Measurements from ENCODE around the gene CNFN. TPM values are rescaled to one million over a fixed set of nuclear protein-coding genes. Genes with fewer than 3 reads are reported as not detected.
A peak's percentile ranks its signal among the peaks of the same experiment; 100 is the strongest.

Gene CNFN
- total and polyA plus RNA-seq, 2 donors: 0.85 to 32.7 TPM

DNA sequence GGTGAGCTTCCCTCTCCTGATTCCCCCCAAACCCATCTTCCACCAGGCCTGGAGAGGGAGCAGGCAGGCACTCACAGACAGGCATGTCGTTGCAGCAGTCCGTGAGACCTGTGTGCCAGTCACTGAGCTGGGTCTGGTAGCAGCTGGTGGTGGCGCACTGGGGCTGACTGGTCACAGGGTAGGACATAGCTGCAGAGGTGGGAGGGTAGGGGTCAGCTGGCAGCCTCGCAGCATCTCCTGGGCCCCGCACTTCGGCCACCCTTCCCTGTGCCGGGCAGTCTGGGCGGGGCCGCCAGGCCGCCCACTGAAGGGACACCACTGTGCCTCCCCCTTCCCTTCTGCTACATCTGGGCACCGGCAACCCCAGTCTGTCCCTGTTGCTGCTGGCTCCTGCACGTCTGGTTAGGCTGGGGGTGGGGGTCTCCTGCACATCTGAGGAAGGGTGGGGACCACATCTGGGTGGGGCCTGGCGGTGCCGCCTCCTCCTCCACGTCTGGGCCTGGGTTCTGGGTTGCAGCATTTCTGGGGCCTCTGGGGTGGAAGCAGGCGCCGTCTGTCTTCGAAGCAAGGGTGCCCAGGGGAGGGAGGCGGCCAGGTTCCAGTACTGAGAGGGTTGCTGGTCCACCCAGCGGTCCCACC, 1.1 kb downstream of the CNFN start:
- peaks cover 21 to 67% of the 10 kb centered on the region in 2 donors for H3K27me3 ChIP-seq (ENCODE audit: control insufficient read depth in 2 of 2, insufficient read depth in 1 of 2, low read length in 1 of 2)
- H3K36me3 ChIP-seq (ENCODE audit: control insufficient read depth in 2 of 2, insufficient read depth in 2 of 2, low read length in 1 of 2): no peaks in the 10 kb centered on the region
- no peak for DNase-seq (ENCODE audit: low read depth in 6 of 9, low spot score in 9 of 9)
- H3K9me3 ChIP-seq (ENCODE audit: control insufficient read depth in 2 of 2, insufficient read depth in 1 of 2, low read length in 1 of 2): peaks cover 0 to 2% of the 10 kb centered on the region in 2 donors
- H3K4me1 ChIP-seq (ENCODE audit: control insufficient read depth in 2 of 2, insufficient read depth in 2 of 2, low read length in 2 of 2): peaks cover 2 to 6% of the 10 kb centered on the region in 2 donors
- no peak overlapping the region for H3K27ac ChIP-seq (ENCODE audit: low read depth in 1 of 2, low read length in 1 of 2)
- 89% methylated on average over 20 of the region's 20 CpGs for WGBS
- no peak overlapping the region for H3K4me3 ChIP-seq (ENCODE audit: low read length in 2 of 2)

DNA sequence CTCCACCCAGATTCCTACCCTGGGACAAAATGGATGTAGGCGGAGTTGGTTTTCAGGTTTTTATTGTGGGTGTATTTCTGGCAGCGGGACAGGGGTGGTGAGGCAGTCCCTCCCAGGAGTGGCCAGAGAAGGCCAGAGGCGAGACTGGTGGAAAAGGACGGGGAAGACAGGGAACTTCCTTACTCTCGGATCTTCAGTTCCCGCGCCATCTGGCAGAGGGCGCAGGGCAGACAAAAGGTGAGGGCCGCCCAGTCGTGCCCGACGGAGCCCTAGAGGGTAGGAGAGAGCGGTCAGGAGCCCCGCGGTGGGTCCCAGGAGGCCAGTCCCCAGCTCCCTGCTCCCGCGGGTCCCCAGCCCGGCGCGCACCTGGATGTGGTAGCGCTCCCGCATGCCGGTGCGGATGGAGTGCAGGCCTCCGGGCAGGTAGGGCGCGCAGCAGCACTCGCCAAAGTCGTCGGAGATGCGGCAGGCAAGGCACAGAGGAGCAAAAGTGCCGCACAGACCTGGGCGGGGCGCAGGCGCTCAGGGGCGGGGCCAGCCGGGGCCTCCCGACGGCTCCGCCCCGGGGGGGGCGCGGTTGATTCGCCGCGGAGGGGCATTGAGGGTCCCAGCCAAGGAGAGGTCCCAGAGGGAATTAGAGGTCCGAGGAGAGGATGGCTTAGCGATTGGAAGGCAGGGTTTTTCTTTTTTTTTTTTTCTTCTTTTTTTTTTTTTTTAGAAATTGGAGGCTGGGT, 3.0 kb downstream of the CNFN start:
- H3K27ac ChIP-seq (ENCODE audit: low read depth in 1 of 2, low read length in 1 of 2): no peak overlapping the region
- peaks cover 2 to 6% of the 10 kb centered on the region in 2 donors for H3K4me1 ChIP-seq (ENCODE audit: control insufficient read depth in 2 of 2, insufficient read depth in 2 of 2, low read length in 2 of 2)
- WGBS: 4% methylated on average over 48 of the region's 48 CpGs
- H3K27me3 ChIP-seq (ENCODE audit: control insufficient read depth in 2 of 2, insufficient read depth in 1 of 2, low read length in 1 of 2): peaks cover 21 to 59% of the 10 kb centered on the region in 2 donors
- peak in 6 of 9 donors; percentile 37 to 75 (median 49) for DNase-seq (ENCODE audit: low read depth in 6 of 9, low spot score in 9 of 9)
- H3K9me3 ChIP-seq (ENCODE audit: control insufficient read depth in 2 of 2, insufficient read depth in 1 of 2, low read length in 1 of 2): peaks cover 0 to 2% of the 10 kb centered on the region in 2 donors
- H3K36me3 ChIP-seq (ENCODE audit: control insufficient read depth in 2 of 2, insufficient read depth in 2 of 2, low read length in 1 of 2): no peaks in the 10 kb centered on the region
- H3K4me3 ChIP-seq (ENCODE audit: low read length in 2 of 2): peak overlapping the region; percentile 39 to 40

DNA sequence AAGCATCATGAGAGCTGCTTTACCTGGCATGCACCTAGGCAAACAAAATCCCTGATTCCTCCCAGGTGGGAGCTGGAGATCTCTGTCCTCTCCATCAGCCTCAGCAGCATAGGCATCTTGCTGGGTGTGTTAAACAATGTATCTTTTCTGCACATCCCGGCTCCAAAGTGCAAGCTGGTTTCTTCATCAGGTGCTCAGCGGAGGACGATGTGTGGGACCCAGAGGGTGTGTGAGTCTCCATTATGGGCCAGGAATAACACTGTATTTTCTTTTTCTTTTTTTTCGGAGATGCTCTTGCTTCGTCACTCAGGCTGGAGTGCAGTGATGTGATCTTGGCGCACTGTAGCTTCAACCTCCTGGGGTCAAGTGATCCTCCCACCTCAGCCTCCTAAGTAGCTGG, 9.9 kb downstream of the CNFN start:
- no peak overlapping the region for H3K4me3 ChIP-seq (ENCODE audit: low read length in 2 of 2)
- WGBS: 87% methylated on average over 6 of the region's 6 CpGs
- no peaks in the 10 kb centered on the region for H3K4me1 ChIP-seq (ENCODE audit: control insufficient read depth in 2 of 2, insufficient read depth in 2 of 2, low read length in 2 of 2)
- H3K27ac ChIP-seq (ENCODE audit: low read depth in 1 of 2, low read length in 1 of 2): no peak overlapping the region
- no peaks in the 10 kb centered on the region for H3K9me3 ChIP-seq (ENCODE audit: control insufficient read depth in 2 of 2, insufficient read depth in 1 of 2, low read length in 1 of 2)
- peaks cover 0 to 7% of the 10 kb centered on the region in 2 donors for H3K27me3 ChIP-seq (ENCODE audit: control insufficient read depth in 2 of 2, insufficient read depth in 1 of 2, low read length in 1 of 2)
- no peak for DNase-seq (ENCODE audit: low read depth in 6 of 9, low spot score in 9 of 9)
- H3K36me3 ChIP-seq (ENCODE audit: control insufficient read depth in 2 of 2, insufficient read depth in 2 of 2, low read length in 1 of 2): peaks cover 0 to 10% of the 10 kb centered on the region in 2 donors

DNA sequence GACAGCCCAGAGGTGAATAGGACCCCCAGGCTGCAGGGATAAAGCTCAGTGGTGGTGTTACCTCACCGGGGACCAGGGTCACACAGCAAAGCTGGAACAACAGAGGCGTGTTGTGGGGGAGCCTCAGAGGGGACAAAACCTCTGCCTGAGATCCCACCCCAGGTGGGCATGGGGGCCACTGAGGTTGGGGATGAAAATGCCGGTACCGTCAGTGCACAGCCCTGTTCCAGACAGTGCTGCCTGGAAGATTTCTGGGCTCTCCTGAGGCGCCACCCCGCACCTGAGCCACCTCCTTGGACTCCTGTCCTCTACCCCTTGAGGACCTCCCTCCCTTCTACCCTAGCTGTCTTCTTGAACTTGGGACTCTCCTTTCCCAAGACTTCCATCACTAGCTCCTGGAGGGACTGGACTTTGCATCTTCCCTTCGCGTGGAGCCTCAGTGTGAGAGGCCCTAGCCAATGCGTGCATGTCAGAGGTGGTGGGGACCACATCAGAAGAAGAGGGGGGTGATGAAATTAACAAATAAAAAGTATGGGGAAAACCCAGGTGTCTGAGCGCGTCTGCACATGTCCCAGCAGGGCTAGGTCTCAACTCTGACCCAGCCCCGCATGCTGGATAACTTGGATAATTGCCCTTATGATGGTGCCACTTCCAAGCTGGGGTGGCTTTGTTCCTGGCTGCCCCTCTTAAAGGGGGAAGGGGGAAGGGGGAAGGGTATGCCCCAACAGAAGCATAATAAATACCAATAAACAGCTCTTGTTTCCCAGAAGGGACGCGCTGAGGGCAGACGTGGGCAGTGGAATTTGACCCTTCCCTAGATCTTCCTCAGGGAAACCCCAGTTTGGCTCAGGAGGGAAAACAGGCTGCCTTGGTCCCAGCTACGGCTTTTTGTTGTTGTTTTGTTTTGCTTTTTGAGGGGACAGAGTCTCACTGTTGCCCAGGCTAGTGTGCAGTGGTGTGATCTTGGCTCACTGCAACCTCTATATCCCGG, 11.6 kb downstream of the CNFN start:
- 88% methylated on average over 17 of the region's 17 CpGs for WGBS
- H3K9me3 ChIP-seq (ENCODE audit: control insufficient read depth in 2 of 2, insufficient read depth in 1 of 2, low read length in 1 of 2): no peaks in the 10 kb centered on the region
- no peaks in the 10 kb centered on the region for H3K4me1 ChIP-seq (ENCODE audit: control insufficient read depth in 2 of 2, insufficient read depth in 2 of 2, low read length in 2 of 2)
- peaks cover 0 to 13% of the 10 kb centered on the region in 2 donors for H3K36me3 ChIP-seq (ENCODE audit: control insufficient read depth in 2 of 2, insufficient read depth in 2 of 2, low read length in 1 of 2)
- no peak overlapping the region for H3K4me3 ChIP-seq (ENCODE audit: low read length in 2 of 2)
- no peak overlapping the region for H3K27ac ChIP-seq (ENCODE audit: low read depth in 1 of 2, low read length in 1 of 2)
- no peak for DNase-seq (ENCODE audit: low read depth in 6 of 9, low spot score in 9 of 9)
- H3K27me3 ChIP-seq (ENCODE audit: control insufficient read depth in 2 of 2, insufficient read depth in 1 of 2, low read length in 1 of 2): peaks cover 0 to 7% of the 10 kb centered on the region in 2 donors

DNA sequence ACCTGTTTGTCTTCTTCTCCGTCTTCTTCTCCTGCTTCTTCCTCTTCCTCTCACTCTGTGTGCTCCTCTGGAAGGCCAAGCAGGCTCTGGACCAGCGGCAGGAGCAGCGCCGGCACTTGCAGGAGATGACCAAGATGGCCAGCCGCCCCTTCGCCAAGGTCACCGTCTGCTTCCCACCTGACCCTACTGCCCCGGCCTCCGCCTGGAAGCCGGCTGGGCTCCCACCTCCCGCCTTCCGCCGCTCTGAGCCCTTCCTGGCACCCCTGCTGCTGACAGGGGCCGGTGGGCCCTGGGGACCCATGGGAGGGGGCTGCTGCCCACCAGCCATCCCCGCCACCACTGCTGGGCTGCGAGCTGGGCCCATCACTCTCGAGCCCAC, 13.9 kb downstream of the CNFN start:
- no peak for DNase-seq (ENCODE audit: low read depth in 6 of 9, low spot score in 9 of 9)
- H3K36me3 ChIP-seq (ENCODE audit: control insufficient read depth in 2 of 2, insufficient read depth in 2 of 2, low read length in 1 of 2): peaks cover 0 to 13% of the 10 kb centered on the region in 2 donors
- H3K4me1 ChIP-seq (ENCODE audit: control insufficient read depth in 2 of 2, insufficient read depth in 2 of 2, low read length in 2 of 2): no peaks in the 10 kb centered on the region
- H3K27me3 ChIP-seq (ENCODE audit: control insufficient read depth in 2 of 2, insufficient read depth in 1 of 2, low read length in 1 of 2): peaks cover 0 to 2% of the 10 kb centered on the region in 2 donors
- H3K9me3 ChIP-seq (ENCODE audit: control insufficient read depth in 2 of 2, insufficient read depth in 1 of 2, low read length in 1 of 2): no peaks in the 10 kb centered on the region
- no peak overlapping the region for H3K4me3 ChIP-seq (ENCODE audit: low read length in 2 of 2)
- WGBS: 97% methylated on average over 17 of the region's 17 CpGs
- H3K27ac ChIP-seq (ENCODE audit: low read depth in 1 of 2, low read length in 1 of 2): no peak overlapping the region

DNA sequence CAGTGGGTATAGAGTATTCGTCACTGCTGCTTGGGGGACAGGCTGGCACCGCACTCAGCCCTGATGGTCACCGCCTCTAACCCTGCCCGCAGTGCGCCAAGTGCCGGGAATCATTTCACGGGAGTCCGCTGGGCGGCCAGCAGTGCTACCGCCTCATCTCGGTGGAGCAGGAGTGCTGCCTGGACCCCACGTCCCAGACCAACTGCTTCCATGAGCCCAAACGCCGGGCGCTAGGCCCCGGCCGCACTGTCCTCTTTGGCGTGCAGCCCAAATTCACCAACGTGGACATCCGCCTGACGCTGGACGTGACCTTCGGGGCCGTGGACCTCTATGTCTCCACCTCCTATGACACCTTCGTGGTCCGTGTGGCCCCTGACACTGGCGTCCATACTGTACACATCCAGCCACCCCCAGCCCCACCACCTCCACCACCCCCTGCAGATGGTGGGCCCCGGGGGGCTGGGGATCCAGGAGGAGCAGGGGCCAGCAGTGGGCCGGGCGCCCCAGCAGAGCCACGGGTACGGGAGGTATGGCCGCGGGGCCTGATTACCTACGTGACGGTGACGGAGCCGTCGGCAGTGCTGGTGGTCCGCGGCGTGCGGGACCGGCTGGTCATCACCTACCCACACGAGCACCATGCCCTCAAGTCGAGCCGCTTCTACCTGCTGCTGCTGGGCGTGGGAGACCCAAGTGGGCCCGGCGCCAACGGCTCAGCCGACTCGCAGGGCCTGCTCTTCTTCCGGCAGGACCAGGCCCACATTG, 14.5 kb downstream of the CNFN start:
- no peak overlapping the region for H3K4me3 ChIP-seq (ENCODE audit: low read length in 2 of 2)
- peaks cover 0 to 2% of the 10 kb centered on the region in 2 donors for H3K27me3 ChIP-seq (ENCODE audit: control insufficient read depth in 2 of 2, insufficient read depth in 1 of 2, low read length in 1 of 2)
- no peak overlapping the region for H3K27ac ChIP-seq (ENCODE audit: low read depth in 1 of 2, low read length in 1 of 2)
- DNase-seq (ENCODE audit: low read depth in 6 of 9, low spot score in 9 of 9): no peak
- H3K36me3 ChIP-seq (ENCODE audit: control insufficient read depth in 2 of 2, insufficient read depth in 2 of 2, low read length in 1 of 2): peaks cover 0 to 13% of the 10 kb centered on the region in 2 donors
- H3K4me1 ChIP-seq (ENCODE audit: control insufficient read depth in 2 of 2, insufficient read depth in 2 of 2, low read length in 2 of 2): no peaks in the 10 kb centered on the region
- H3K9me3 ChIP-seq (ENCODE audit: control insufficient read depth in 2 of 2, insufficient read depth in 1 of 2, low read length in 1 of 2): no peaks in the 10 kb centered on the region
- 98% methylated on average over 54 of the region's 54 CpGs for WGBS

DNA sequence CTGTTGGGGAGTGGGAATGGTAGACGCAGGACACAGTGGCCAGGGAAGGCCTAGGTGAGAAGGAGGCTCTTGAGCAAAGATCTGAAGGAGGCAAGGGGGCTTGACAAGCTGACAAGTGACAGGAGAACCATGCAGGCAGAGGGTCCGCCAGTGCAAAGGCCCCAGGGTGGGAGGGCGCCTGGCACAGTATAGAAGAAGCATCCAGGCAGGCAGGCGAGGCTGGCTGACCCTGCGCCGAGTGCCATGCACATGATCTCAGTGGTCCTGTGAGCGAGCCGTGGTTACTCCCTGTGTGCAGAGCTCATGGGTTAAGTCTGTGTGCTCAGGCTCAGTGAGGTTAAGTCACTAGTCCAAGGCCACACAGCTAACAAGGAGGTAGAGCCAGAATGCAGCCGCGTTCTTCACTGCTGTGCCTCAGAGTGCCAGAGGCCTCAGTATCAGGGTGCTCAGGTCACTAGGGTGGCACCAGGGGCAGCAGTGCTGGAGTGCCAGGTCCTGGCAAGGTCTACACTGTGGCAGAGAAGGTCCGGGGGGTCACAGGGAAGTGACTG, 15.2 kb downstream of the CNFN start:
- Histone ChIP-seq H3K27ac (ENCODE audit: low read depth in 1 of 2, low read length in 1 of 2) (no peak overlapping the region), H3K4me1 (ENCODE audit: control insufficient read depth in 2 of 2, insufficient read depth in 2 of 2, low read length in 2 of 2) (no peaks in the 10 kb centered on the region), H3K9me3 (ENCODE audit: control insufficient read depth in 2 of 2, insufficient read depth in 1 of 2, low read length in 1 of 2) (no peaks in the 10 kb centered on the region), H3K36me3 (ENCODE audit: control insufficient read depth in 2 of 2, insufficient read depth in 2 of 2, low read length in 1 of 2) (peaks cover 0 to 13% of the 10 kb centered on the region in 2 donors), H3K4me3 (ENCODE audit: low read length in 2 of 2) (no peak overlapping the region), H3K27me3 (ENCODE audit: control insufficient read depth in 2 of 2, insufficient read depth in 1 of 2, low read length in 1 of 2) (no peaks in the 10 kb centered on the region)
- no peak for DNase-seq (ENCODE audit: low read depth in 6 of 9, low spot score in 9 of 9)
- WGBS: 98% methylated on average over 11 of the region's 11 CpGs

DNA sequence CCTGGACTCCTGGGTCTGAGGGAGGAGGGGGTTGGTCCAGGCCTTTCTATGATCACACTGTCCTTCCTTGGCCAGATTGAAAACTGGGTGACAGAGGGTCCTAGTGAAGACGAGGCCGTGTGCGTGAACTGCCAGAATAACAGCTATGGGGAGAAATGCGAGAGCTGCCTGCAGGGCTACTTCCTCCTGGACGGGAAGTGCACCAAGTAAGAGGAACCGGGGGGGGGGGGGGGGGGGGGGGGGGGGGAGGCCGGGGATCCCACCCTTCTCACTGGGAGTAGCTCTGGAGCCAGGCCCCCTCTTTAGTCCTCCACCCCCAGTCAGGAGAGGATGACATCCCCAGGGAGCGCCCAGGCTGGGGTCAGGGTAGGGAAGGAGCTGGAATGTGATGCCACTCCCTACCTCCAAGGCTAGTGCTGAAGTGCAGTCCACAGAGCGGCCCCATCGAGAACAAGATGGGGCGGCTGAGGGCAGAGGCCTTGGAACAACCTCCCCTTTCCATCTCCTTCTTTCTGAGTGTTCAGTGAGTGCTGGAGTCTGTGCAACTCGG, 19.4 kb downstream of the CNFN start:
- no peaks in the 10 kb centered on the region for H3K27me3 ChIP-seq (ENCODE audit: control insufficient read depth in 2 of 2, insufficient read depth in 1 of 2, low read length in 1 of 2)
- no peaks in the 10 kb centered on the region for H3K9me3 ChIP-seq (ENCODE audit: control insufficient read depth in 2 of 2, insufficient read depth in 1 of 2, low read length in 1 of 2)
- H3K4me1 ChIP-seq (ENCODE audit: control insufficient read depth in 2 of 2, insufficient read depth in 2 of 2, low read length in 2 of 2): no peaks in the 10 kb centered on the region
- no peak overlapping the region for H3K27ac ChIP-seq (ENCODE audit: low read depth in 1 of 2, low read length in 1 of 2)
- H3K4me3 ChIP-seq (ENCODE audit: low read length in 2 of 2): no peak overlapping the region
- DNase-seq (ENCODE audit: low read depth in 6 of 9, low spot score in 9 of 9): peak in 4 of 9 donors; percentile 10 to 50 (median 28)
- WGBS: 96% methylated on average over 12 of the region's 12 CpGs
- peaks cover 0 to 8% of the 10 kb centered on the region in 2 donors for H3K36me3 ChIP-seq (ENCODE audit: control insufficient read depth in 2 of 2, insufficient read depth in 2 of 2, low read length in 1 of 2)

Data from thymus (tissue), 11 donors.